HFFc6 (cell line): ENCODE results near the gene TPD52L2. TPM values are rescaled to one million over a fixed set of nuclear protein-coding genes. Genes with fewer than 3 reads are reported as not detected.

ENCODE experiments used
- DNase-seq: peaks from one replicate; pipeline ENCODE4 v3.0.0-alpha.2; 2018
- H3K27ac Mint-ChIP-seq: 2 replicates; pipeline ENCODE4 v1.8.0; 2020; ENCODE audit warnings: mild to moderate bottlenecking, mixed read lengths
- H3K27me3 Mint-ChIP-seq: 2 replicates; pipeline ENCODE4 v1.8.0; 2021; ENCODE audit warnings: mild to moderate bottlenecking, moderate library complexity, mixed read lengths; ENCODE audit not compliant: insufficient read depth
- H3K36me3 Mint-ChIP-seq: 2 replicates; pipeline ENCODE4 v1.8.0; 2021; ENCODE audit warnings: low read depth, mixed read lengths
- H3K4me1 Mint-ChIP-seq: 2 replicates; pipeline ENCODE4 v1.8.0; 2020; ENCODE audit warnings: low read depth, mixed read lengths
- H3K4me3 Mint-ChIP-seq: 2 replicates; pipeline ENCODE4 v1.8.0; 2020; ENCODE audit warnings: mild to moderate bottlenecking, moderate library complexity, mixed read lengths
- H3K9me3 Mint-ChIP-seq: 2 replicates; pipeline ENCODE4 v1.8.0; 2020; ENCODE audit warnings: mild to moderate bottlenecking, mixed read lengths
- CTCF ChIP-seq: fragments of 200-600 bp; sonication (generic); IDR thresholded peaks from 2 replicates; pipeline ENCODE4 v1.5.0; 2021; ENCODE audit warnings: antibody characterized with exemption, mild to moderate bottlenecking
- total RNA-seq, 6 experiments: library from RNA; stranded (reverse); fragmentation: NEBNext Ultra II Directional; extraction: Animal tissue kit (Norgen Biotek cat#: 25700); gene quantifications; 2 replicates in 1 of 6; 3 replicates in 5 of 6; pipeline ENCODE4 v1.2.3, GENCODE V29; 2021

The TPD52L2 gene
- total RNA-seq, 6 experiments from 2014 or later = 161 to 196 (median 169) TPM

- Mint-ChIP-seq H3K27me3 (peaks cover 18% of the 10 kb centered on the region), H3K27ac (no peak overlapping the region), H3K4me1 (peaks cover 14% of the 10 kb centered on the region), H3K9me3 (no peaks in the 10 kb centered on the region), H3K4me3 (no peak overlapping the region), H3K36me3 (no peaks in the 10 kb centered on the region)
- DNase-seq = no peak
- no peak for TF ChIP-seq CTCF
Measured at GRCh38 chr20:63823691-63824311, 41.3 kb upstream of the TPD52L2 start.

- H3K27ac Mint-ChIP-seq = no peak overlapping the region
- H3K9me3 Mint-ChIP-seq = no peaks in the 10 kb centered on the region
Measured at GRCh38 chr20:63825331-63826118, 39.5 kb upstream of the TPD52L2 start.

GRCh38 chr20:63826753-63827152 is 38.3 kb upstream of the TPD52L2 start:
- TF ChIP-seq CTCF = no peak
- Mint-ChIP-seq H3K27me3 (peaks cover 19% of the 10 kb centered on the region), H3K4me1 (peaks cover 13% of the 10 kb centered on the region), H3K9me3 (no peaks in the 10 kb centered on the region), H3K36me3 (peaks cover 5% of the 10 kb centered on the region; the same call in 1 of the 2 replicates), H3K4me3 (no peak overlapping the region), H3K27ac (no peak overlapping the region)
- DNase-seq = no peak

More at GRCh38 chr20:63825331-63826118, 39.5 kb upstream of the TPD52L2 start:
- Mint-ChIP-seq H3K4me1 (peaks cover 13% of the 10 kb centered on the region), H3K4me3 (no peak overlapping the region), H3K27me3 (peaks cover 21% of the 10 kb centered on the region), H3K36me3 (peaks cover 5% of the 10 kb centered on the region; the same call in 1 of the 2 replicates)
- DNase-seq = no peak
- TF ChIP-seq CTCF = no peak

GRCh38 chr20:63828124-63828523 is 36.9 kb upstream of the TPD52L2 start:
- Mint-ChIP-seq H3K4me3 (no peak overlapping the region), H3K27ac (no peak overlapping the region)

GRCh38 chr20:63828545-63828944 is 36.5 kb upstream of the TPD52L2 start:
- Mint-ChIP-seq H3K4me1 (peaks cover 16% of the 10 kb centered on the region), H3K27me3 (peaks cover 15% of the 10 kb centered on the region), H3K4me3 (no peak overlapping the region), H3K9me3 (no peaks in the 10 kb centered on the region), H3K36me3 (peaks cover 5% of the 10 kb centered on the region; the same call in 1 of the 2 replicates), H3K27ac (no peak overlapping the region)
- TF ChIP-seq CTCF = no peak
- DNase-seq = no peak

More at GRCh38 chr20:63828124-63828523, 36.9 kb upstream of the TPD52L2 start:
- DNase-seq = no peak
- peaks cover 5% of the 10 kb centered on the region; the same call in 1 of the 2 replicates for H3K36me3 Mint-ChIP-seq
- H3K9me3 Mint-ChIP-seq = no peaks in the 10 kb centered on the region
- peaks cover 15% of the 10 kb centered on the region for H3K27me3 Mint-ChIP-seq
- H3K4me1 Mint-ChIP-seq = peaks cover 13% of the 10 kb centered on the region
- TF ChIP-seq CTCF = no peak
